GM19099 (cell line): ENCODE results near the gene PDE9A.

Experiments used
- POLR2A ChIP-seq: IDR thresholded peaks from 3 replicates; pipeline ENCODE4 v1.6.1; 2011; ENCODE audit warnings: low read depth; ENCODE audit not compliant: insufficient read length; ENCODE audit errors: extremely low read depth

Gene PDE9A

DNA sequence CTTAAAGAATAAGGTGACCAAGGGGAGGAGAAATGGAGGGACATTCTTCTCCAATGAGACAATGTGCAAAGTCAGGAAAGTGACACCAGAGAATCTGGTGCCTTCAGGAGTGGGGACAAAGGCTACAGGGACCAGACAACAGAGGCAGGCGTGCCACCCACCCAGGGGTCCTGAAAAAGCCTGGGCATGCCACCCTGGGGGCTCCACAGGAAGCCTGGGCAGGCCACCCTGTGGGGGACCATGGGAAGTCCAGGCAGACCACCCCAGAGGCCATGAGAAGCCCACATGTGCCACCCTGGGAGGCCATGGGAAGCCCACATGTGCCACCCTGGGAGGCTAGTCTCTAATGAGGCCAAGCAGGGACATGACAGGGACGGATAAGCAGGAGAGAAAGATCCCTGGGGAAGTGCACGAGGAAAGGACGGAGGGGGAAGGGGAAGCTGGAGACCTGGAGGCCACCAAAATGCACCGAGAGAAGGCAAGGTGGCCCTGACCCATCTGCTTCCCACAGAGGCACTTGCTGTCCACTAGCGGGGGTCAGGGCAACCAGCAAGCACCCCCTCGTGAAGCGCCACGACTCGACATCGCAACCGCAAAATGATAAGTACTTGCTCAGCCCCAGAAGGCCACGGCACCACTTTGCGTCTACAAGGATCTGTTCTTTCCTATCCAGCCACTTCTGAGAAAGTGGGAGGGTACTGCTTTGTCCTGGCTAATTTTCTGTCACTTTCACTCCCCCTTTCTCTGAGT, 7.2 kb upstream of the PDE9A start:
- no peak for TF ChIP-seq POLR2A

DNA sequence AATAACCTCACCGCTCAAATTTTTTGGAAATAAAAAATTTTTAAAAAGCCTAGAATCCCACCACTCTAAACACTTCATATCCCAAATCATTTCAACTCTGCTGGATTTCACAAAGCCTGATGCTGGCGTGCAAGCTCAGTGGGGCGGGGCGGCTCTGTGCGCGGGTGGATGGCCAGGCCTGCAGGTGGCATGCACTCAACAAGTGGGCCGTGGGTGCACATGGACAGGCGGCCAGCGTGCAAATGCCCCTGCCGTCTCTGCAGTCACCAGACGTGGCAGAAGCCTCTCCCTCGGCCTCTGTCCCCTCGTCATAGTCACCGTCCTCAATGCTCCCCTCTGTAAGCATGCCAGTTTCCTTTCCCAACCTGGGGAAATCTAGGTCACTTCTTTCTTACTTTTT, 6.6 kb upstream of the PDE9A start:
- TF ChIP-seq POLR2A: no peak

DNA sequence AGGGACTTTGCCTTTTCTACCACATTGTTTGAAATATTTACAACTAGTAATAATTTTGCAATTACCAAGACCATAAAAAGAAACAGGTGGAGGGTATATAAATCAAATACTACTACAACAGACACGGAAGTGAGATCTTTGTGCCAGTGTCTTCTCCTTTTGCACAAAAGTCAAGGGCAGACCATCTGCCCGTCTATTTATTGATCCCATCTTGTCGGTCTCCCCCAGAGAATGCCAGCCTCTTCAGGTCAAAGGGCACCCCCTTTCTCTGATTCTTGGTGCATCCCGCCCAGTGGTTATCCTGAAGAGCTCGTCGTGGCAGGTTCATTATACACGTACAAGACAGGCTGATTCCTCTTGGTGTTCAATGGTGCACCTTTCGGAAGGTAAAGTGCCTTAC, 4.8 kb upstream of the PDE9A start:
- no peak for TF ChIP-seq POLR2A

DNA sequence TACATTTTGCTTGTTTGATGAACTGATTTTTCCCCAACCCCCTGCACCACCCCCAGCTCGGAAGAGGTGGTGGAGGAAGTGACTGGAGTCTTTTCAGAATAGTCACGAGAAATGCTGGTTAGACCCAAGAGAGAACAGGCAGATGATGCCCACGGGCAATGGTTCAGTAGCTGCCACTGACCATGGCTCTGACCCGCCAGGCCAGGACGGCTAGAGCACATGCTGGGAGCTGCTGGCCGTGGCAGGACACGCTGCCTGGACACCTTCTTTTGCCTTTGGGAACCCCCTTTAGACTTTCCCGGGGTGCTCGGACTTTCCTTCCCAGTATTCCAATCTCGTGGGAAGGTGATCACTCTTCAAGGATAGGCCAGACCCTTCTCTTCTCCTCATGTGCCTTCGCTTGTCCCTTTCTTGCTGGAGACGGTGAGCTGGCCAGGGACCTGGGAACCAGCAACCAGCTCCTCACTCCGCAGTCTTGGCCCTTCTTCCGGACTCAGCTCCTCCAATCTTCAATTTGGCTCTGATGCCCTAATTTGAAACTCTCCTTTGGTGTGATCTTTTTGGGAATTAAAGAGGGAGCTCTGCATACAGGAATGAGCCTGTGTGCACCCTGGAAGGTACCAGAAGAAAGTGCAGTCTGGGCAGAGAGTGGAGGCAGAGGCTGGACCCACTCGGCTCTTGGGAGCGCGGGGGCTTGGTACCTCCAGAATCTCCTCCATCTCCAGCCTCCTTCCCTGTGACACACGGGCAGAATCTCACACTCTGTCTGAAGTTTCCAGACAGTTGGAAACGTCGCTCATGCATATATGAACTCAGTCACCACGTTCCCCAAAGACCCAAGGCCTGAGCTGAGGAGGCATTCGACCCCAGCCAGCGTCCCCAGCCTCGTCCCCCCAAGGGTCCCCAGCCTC, 4.0 kb upstream of the PDE9A start:
- TF ChIP-seq POLR2A: no peak

DNA sequence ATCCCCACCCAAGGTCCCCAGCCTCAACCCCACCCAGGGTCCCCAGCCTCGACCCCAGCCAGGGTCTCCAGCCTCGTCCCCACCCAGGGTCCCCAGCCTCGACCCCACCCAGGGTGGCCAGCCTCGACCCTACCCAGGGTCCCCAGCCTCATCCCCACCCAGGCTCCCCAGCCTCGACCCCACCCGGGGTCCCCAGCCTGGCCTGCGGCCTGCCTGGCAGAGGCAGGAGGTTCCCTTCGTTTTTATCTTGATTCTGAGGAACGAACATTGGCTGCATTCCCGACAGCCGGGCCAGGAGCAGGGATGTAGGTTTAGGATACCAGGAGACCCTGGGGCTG, 3.4 kb upstream of the PDE9A start:
- TF ChIP-seq POLR2A: no peak

DNA sequence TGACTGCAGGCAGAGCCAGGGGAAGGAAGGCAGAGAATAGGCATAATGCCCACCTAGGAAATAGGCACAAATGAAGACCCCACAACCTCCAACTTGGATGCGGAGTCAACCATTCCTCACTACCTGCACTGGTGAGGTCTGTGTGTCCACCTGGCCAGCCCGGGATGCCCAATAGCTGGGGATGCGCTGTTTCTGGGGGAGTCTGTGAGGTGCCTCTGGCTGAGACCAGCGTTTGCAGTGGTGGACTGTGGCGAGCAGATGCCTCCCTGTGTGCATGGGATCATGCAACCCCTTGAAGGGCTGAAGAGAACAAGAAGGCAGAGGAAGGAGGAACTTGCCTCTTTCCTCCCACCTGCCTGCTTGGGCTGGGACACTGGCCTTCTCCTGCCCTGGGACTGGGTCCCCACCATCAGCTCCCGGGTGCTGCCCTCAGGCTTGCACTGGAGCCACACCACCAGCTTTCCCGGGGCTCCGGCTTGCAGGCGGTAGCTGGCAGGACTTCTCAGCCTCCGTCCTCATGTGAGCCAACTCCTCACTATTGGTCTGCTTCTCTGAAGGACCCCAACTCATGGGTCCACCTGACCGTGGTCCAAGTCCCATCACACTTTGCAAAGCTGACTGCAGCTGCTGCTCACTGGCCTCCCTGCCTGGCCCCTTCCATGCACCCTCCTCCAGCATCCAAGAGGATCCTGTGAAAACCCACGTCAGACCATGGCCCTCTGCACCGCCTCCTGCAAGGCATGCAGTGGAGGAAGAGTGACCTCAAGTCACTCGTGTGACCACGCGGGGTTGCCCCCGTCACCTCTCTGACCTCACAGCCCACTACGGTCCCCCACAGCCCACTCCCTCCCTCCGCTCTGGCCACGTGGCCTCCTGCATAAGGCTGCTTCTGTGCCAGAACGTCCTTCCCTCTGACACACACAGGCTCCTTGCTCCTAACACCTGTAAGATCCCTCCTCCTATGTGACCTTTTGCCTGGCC, 2.7 kb upstream of the PDE9A start:
- TF ChIP-seq POLR2A: no peak

DNA sequence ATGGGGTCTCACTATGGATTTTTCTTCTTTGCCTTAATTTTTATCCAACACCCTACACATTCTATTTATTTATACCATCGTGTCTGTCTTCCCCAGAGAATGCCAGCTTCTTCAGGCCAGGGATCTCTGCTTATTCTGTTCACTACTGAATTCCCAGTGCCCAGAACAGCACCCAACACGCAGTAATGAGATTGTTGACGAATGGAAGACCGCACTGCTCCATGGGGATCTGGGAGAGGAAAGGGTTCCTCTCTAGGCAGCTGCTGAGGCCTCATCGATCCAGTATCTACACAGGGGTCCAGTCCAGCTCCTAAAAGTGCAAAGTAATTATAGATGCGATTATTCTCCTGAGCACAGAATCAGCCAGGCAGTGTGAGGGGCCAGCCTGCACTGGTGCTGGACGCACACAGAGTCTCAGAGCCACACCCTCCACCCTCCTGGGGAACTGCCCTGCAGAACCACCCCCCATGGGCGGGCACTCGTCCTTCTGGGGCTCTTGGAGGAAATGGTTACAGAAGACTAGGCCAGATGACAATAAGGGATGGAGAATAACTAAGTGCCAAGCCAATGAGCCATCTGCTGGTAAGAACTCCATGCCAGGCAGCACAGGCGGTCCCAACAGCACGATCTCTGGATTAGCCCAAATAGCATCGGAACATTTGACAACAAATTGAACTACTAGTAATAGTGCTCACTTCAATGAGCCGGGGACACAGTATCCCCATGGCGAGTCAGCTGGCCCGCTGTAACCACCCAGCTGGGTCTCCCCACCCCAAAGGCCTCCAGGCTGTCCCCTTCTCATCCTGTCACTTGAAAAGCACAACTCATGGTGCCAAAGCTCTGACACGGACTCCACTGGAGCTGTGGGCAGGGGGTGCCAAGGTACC, 1.7 kb upstream of the PDE9A start:
- TF ChIP-seq POLR2A: no peak

DNA sequence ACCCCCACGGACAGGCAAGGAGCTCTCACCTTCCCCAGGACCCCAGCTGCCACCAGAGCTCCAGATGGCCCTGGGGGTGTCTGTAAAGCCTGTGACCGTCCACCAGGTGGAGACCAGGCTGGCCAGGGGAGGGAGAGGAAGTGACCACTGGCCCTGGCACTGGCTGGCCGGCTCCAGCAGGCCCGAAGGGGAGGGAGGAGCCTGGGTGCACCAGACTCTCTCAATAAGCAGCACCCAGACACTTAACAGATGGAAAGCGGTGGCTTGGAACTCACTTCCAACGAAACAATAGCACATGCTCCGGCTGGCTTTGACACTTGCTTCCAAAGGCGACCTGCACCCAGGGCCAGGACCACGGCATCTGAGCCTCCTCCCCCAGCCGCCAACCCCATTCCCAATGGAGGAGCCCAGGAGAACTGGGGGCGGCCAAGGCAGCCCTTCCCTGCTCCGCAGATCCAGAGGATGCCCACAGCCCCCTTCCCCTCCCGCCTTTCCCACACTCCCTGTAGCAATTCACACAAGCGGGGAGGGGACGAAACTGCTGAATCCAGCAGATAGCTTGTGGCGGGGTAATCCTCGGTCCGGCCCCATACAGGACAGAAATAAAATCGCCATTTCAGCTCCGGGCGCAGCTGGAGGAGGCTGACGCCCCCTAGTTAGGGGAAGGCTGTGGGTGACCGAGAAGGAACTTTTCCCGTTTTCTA, 742 bp upstream of the PDE9A start:
- no peak for TF ChIP-seq POLR2A

DNA sequence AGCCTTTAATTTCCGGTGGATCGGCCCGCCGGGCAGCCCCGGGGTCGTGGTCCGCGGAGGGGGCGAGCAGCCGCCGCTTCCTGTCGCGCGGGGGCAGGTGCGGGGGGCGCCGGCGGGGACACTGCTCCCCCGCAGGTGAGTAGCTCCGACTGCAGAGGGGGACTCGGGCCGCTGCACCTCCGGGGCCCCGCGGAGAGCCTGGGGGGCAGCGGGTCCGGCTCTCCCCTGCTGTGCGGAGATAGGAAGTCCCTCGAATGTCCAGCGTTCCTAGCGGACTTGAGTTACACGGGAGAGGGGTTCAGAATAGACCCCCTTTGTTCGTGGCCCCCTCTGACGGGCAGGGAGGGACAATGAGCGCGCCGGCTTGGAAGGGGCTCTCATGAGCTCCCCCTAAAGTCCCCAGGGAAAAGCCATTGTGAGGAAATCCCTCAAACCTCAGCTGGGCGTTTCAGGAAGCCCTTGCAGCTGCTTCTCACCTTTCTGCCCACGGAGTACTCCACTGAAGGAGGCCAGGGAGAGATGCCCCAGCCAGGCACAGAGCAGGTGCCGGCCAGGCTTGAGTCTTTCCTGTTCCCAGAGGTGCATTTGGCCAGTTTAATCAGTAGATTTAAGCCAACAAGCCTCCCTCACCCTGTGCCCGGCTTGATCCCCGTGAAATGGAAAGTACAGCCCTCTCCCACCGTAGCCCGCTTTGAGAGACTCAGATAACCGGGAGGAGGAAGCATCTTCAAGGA, 925 bp downstream of the PDE9A start:
- TF ChIP-seq POLR2A: no peak

DNA sequence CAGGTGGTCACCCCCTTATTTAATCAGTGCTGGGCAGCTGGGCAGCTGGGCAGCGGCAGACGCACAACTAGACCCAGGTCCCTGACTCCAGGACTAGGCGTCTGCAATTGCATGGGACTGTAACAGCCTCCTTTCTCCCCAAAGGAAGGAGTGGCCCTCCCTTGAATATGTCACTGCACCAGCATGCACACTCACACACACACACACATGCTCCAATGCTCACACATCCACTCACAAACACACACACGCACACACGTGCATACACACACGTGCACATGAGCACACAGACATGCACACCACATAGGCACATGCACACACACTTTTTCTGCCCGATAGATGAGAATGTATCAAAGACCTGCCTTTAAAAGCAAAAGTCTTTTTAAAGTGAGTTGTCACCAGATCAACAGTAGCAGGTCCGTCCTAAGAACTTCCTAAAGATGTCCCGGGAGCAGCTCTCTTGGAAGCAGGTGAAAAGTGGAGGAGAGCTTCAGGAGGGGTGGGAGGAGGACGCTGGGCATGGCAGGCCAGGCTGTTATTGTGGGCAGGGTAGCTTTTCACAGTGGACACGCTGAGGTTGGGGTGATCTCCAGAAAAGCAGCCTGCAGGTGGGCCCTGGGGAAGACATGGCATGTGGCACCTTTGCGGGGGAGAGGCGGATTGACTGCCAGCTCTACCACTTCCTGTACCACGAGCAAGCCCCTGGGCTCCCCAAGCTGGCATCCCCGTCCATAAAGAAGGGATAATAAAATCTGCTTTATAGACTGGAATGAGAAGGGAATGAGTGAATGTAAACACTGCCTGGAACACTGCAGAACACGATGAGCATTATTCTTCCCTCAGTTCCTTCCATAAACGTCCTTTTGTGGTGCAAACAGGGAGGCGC, 1.7 kb downstream of the PDE9A start:
- no peak for TF ChIP-seq POLR2A

DNA sequence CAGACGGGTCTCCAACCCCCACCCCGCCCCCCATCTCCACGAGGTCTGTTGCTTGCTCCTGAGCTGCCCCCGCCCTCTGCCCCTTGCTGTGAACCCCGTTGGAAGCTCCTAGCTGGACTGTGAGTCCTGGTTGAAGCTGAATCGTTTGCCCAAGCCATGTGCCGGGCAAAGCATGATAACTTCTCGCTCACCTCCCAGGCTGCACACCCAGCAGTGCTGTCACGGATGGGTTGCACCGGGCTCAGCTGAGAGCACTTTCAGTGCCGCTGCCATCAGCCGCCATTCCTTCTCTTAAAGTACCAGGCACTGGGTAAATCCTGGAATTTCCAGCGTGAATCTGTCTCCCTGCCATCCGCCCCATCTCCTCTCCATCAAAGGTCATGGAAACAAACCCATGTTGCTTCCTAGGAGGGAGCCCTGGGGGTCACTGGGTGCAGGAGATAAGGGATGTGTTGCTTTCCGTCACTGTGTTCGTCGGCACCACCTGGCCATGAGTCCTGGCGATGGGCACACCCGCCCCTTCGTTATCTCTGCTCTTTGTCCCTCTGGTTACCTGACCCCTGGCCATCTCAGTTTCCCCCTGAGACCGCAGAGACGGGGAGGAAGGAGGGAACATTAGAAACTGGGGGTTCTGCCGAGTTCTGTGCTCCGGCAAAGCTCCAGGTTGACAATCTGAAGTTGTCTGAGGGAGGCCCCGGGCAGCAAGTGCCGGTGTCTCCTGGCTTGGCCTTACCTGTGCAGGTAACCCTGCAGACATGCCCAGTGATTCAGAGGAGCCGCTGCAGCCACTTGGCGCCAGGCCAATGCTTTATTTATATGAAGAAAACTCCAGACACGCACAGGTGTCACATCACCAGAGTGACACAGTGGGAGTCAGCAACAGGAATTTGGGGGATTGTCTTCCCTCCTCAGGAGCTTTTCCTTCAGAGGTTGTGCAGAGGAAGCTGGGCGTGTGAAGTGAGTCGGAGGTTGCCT, 2.7 kb downstream of the PDE9A start:
- no peak for TF ChIP-seq POLR2A
